ENCODE results near the gene MAN2A1.

The MAN2A1 gene

GRCh38 chr5:109649318-109649717, 40.4 kb upstream of the MAN2A1 start:
- Histone ChIP-seq H3K36me3 (ENCODE audit: control insufficient read depth, insufficient read depth, low read length) (no peaks in the 10 kb centered on the region), H3K4me3 (replicated peaks; ENCODE audit: low read depth, low read length) (no peak overlapping the region), H3K27me3 (replicated peaks; ENCODE audit: control insufficient read depth, insufficient read depth, low read length) (no peaks in the 10 kb centered on the region)
- DNase-seq (ENCODE audit: extremely low read depth, insufficient read length), result no peak
- no peak for TF ChIP-seq CTCF (IDR thresholded peaks at IDR 0.05; ENCODE audit: insufficient read depth, low read length, poor library complexity, severe bottlenecking)

GRCh38 chr5:109650493-109650892, 39.2 kb upstream of the MAN2A1 start:
- Histone ChIP-seq H3K4me3 (replicated peaks; ENCODE audit: low read depth, low read length) (no peak overlapping the region), H3K27me3 (replicated peaks; ENCODE audit: control insufficient read depth, insufficient read depth, low read length) (no peaks in the 10 kb centered on the region), H3K36me3 (ENCODE audit: control insufficient read depth, insufficient read depth, low read length) (no peaks in the 10 kb centered on the region)
- no peak for TF ChIP-seq CTCF (IDR thresholded peaks at IDR 0.05; ENCODE audit: insufficient read depth, low read length, poor library complexity, severe bottlenecking)
- DNase-seq (ENCODE audit: extremely low read depth, insufficient read length), result no peak

- no peaks in the 10 kb centered on the region for H3K36me3 ChIP-seq (ENCODE audit: control insufficient read depth, insufficient read depth, low read length)
- TF ChIP-seq CTCF (IDR thresholded peaks at IDR 0.05; ENCODE audit: insufficient read depth, low read length, poor library complexity, severe bottlenecking), result no peak
- H3K4me3 ChIP-seq (replicated peaks; ENCODE audit: low read depth, low read length), result no peak overlapping the region
- no peak for DNase-seq (ENCODE audit: extremely low read depth, insufficient read length)
- no peaks in the 10 kb centered on the region for H3K27me3 ChIP-seq (replicated peaks; ENCODE audit: control insufficient read depth, insufficient read depth, low read length)
Measured at GRCh38 chr5:109652096-109652495, 37.6 kb upstream of the MAN2A1 start.

GRCh38 chr5:109653042-109653441, 36.7 kb upstream of the MAN2A1 start:
- Histone ChIP-seq H3K4me3 (replicated peaks; ENCODE audit: low read depth, low read length) (no peak overlapping the region), H3K36me3 (ENCODE audit: control insufficient read depth, insufficient read depth, low read length) (no peaks in the 10 kb centered on the region), H3K27me3 (replicated peaks; ENCODE audit: control insufficient read depth, insufficient read depth, low read length) (no peaks in the 10 kb centered on the region)
- no peak for DNase-seq (ENCODE audit: extremely low read depth, insufficient read length)
- no peak for TF ChIP-seq CTCF (IDR thresholded peaks at IDR 0.05; ENCODE audit: insufficient read depth, low read length, poor library complexity, severe bottlenecking)

- Histone ChIP-seq H3K36me3 (ENCODE audit: control insufficient read depth, insufficient read depth, low read length) (no peaks in the 10 kb centered on the region), H3K4me3 (replicated peaks; ENCODE audit: low read depth, low read length) (no peak overlapping the region), H3K27me3 (replicated peaks; ENCODE audit: control insufficient read depth, insufficient read depth, low read length) (no peaks in the 10 kb centered on the region)
- no peak for DNase-seq (ENCODE audit: extremely low read depth, insufficient read length)
- no peak for TF ChIP-seq CTCF (IDR thresholded peaks at IDR 0.05; ENCODE audit: insufficient read depth, low read length, poor library complexity, severe bottlenecking)
Measured at GRCh38 chr5:109653561-109654239, 36.0 kb upstream of the MAN2A1 start.

GRCh38 chr5:109654455-109654854, 35.3 kb upstream of the MAN2A1 start:
- no peak for TF ChIP-seq CTCF (IDR thresholded peaks at IDR 0.05; ENCODE audit: insufficient read depth, low read length, poor library complexity, severe bottlenecking)
- DNase-seq (ENCODE audit: extremely low read depth, insufficient read length), result no peak
- no peak overlapping the region for H3K4me3 ChIP-seq (replicated peaks; ENCODE audit: low read depth, low read length)
- no peaks in the 10 kb centered on the region for H3K27me3 ChIP-seq (replicated peaks; ENCODE audit: control insufficient read depth, insufficient read depth, low read length)
- no peaks in the 10 kb centered on the region for H3K36me3 ChIP-seq (ENCODE audit: control insufficient read depth, insufficient read depth, low read length)
